Measurements from ENCODE around the gene OCA2. TPM values are rescaled to one million over a fixed set of nuclear protein-coding genes. Genes with fewer than 3 reads are reported as not detected.

The OCA2 gene
- total RNA-seq, 2 donors from 2014 or later, result 0.10 to 0.82 TPM

GRCh38 chr15:28080386-28080785 is 18.7 kb downstream of the OCA2 start:
- DNase-seq, result no peak
- intact Hi-C loops (cut with DNase I), result no loop called here
- Histone ChIP-seq H3K4me3 (no peak overlapping the region), H3K9ac (ENCODE audit: low read depth in 2 of 2, low read length in 2 of 2) (no peak overlapping the region), H3K9me3 (no peaks in the 10 kb centered on the region), H3K36me3 (no peaks in the 10 kb centered on the region), H3K27ac (no peak overlapping the region), H3K4me1 (no peaks in the 10 kb centered on the region), H3K27me3 (no peaks in the 10 kb centered on the region)
- TF ChIP-seq, protein P1, sequence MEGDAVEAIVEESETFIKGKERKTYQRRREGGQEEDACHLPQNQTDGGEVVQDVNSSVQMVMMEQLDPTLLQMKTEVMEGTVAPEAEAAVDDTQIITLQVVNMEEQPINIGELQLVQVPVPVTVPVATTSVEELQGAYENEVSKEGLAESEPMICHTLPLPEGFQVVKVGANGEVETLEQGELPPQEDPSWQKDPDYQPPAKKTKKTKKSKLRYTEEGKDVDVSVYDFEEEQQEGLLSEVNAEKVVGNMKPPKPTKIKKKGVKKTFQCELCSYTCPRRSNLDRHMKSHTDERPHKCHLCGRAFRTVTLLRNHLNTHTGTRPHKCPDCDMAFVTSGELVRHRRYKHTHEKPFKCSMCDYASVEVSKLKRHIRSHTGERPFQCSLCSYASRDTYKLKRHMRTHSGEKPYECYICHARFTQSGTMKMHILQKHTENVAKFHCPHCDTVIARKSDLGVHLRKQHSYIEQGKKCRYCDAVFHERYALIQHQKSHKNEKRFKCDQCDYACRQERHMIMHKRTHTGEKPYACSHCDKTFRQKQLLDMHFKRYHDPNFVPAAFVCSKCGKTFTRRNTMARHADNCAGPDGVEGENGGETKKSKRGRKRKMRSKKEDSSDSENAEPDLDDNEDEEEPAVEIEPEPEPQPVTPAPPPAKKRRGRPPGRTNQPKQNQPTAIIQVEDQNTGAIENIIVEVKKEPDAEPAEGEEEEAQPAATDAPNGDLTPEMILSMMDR (IDR thresholded peaks at IDR 0.05), result no peak

DNA sequence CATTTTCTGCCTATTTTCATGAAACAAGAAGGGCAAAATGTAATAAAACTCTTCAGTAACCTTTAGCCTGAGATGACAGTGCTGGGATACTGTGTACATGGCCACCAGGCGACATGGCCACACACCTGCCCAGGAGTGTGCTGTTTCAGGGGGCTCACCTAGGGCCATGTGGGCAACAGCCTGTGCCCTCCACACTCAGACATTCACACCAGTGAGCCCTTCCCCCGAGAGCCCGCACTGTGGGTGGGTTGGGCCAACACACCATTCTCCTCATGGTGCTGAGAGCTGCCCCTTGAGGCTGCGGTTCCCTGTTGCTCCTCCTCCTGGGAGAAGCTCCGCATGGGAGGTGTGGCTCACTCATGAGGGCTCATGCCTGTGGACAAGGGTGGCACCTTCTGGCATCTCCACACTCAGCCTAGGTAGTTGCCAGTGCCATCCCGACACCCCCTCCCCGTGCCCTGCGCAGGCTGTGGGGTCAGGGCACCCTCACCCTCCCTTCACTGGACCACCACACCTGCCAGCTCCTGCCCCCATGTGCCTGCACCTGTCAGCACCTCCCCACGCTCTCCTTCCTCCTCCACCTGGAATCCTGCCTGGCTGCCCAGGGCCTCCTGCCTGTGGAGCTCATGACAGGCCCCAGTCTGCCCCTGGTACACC is 19.7 kb downstream of the OCA2 start:
- Histone ChIP-seq H3K4me1 (no peaks in the 10 kb centered on the region), H3K9me3 (no peaks in the 10 kb centered on the region), H3K27ac (no peak overlapping the region), H3K4me3 (no peak overlapping the region), H3K36me3 (no peaks in the 10 kb centered on the region), H3K27me3 (no peaks in the 10 kb centered on the region), H3K9ac (ENCODE audit: low read depth in 2 of 2, low read length in 2 of 2) (no peak overlapping the region)
- intact Hi-C loops (cut with DNase I), result no loop called here
- no peak for DNase-seq
- TF ChIP-seq, protein P1 (IDR thresholded peaks at IDR 0.05), result no peak

DNA sequence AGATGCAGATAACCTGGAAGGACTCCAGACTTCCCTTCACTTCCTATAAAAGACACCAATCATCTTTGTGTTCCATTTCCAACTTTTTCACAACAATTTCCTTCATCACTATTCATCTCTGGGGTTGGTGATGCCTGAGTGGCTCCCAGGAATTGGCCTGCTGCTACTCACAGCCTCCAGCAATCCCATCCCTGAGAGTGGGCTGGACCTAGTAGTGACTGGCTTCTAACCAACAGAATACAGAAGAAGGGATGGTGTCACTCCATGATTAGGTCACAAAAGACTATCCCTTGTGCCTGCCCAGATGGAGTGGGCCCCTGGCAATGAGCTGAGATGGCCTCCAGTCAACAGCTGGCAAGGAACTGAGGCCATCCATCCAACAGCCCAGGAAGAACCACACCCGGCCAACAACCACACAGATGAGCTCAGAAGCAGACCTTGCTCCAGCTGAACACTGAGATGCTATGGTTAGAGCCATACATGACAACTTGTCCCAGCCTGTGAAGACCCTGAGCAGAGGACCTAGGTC is 20.9 kb downstream of the OCA2 start:
- intact Hi-C loops (cut with DNase I), result no loop called here
- no peak overlapping the region for H3K9ac ChIP-seq (ENCODE audit: low read depth in 2 of 2, low read length in 2 of 2)
- no peaks in the 10 kb centered on the region for H3K36me3 ChIP-seq
- H3K27me3 ChIP-seq, result no peaks in the 10 kb centered on the region
- H3K4me1 ChIP-seq, result no peaks in the 10 kb centered on the region
- H3K27ac ChIP-seq, result no peak overlapping the region
- no peak for DNase-seq
- TF ChIP-seq, protein P1 (IDR thresholded peaks at IDR 0.05), result no peak
- H3K4me3 ChIP-seq, result no peak overlapping the region
- no peaks in the 10 kb centered on the region for H3K9me3 ChIP-seq

GRCh38 chr15:28075573-28075972 is 23.5 kb downstream of the OCA2 start:
- Histone ChIP-seq H3K9ac (ENCODE audit: low read depth in 2 of 2, low read length in 2 of 2) (no peak overlapping the region), H3K4me1 (no peaks in the 10 kb centered on the region), H3K36me3 (no peaks in the 10 kb centered on the region), H3K27ac (no peak overlapping the region), H3K9me3 (no peaks in the 10 kb centered on the region), H3K27me3 (no peaks in the 10 kb centered on the region), H3K4me3 (no peak overlapping the region)
- TF ChIP-seq, protein P1 (IDR thresholded peaks at IDR 0.05), result no peak
- intact Hi-C loops (cut with DNase I), result no loop called here
- DNase-seq, result no peak

GRCh38 chr15:28068930-28069329 is 30.2 kb downstream of the OCA2 start:
- no peaks in the 10 kb centered on the region for H3K9me3 ChIP-seq
- no peaks in the 10 kb centered on the region for H3K36me3 ChIP-seq
- H3K27ac ChIP-seq, result no peak overlapping the region
- no peak overlapping the region for H3K9ac ChIP-seq (ENCODE audit: low read depth in 2 of 2, low read length in 2 of 2)
- H3K4me3 ChIP-seq, result no peak overlapping the region
- no peak for DNase-seq
- intact Hi-C loops (cut with DNase I), result no loop called here
- H3K27me3 ChIP-seq, result no peaks in the 10 kb centered on the region
- no peaks in the 10 kb centered on the region for H3K4me1 ChIP-seq
- TF ChIP-seq, protein P1 (IDR thresholded peaks at IDR 0.05), result no peak

Measured in colonic mucosa (tissue), 4 donors.